WTC11 (cell line): ENCODE results near the gene C5orf24. TPM values are rescaled to one million over a fixed set of nuclear protein-coding genes. Genes with fewer than 3 reads are reported as not detected.

ENCODE experiments used
- ATAC-seq: fragments of 200-7000 bp; cut with Tn5 transposase; 2 replicates; pipeline ENCODE4 v1.10.0; 2021; ENCODE audit warnings: mild to moderate bottlenecking, moderate library complexity
- CTCF ChIA-PET: fragments of 300-600 bp; sonication (Branson Sonifier 250); formaldehyde crosslinking; loops from one replicate; lab custom pipeline; 2021; ENCODE audit warnings: antibody characterized with exemption; lab: Charles Lee
- POLR2A ChIA-PET: fragments of 350-600 bp; sonication (Branson Sonifier 250); formaldehyde crosslinking; loops from one replicate; lab custom pipeline; 2021; ENCODE audit warnings: antibody characterized with exemption; lab: Charles Lee
- DNase-seq: peaks from one replicate; pipeline ENCODE4 v3.0.0; 2021; ENCODE audit warnings: low spot score
- H3K27ac Mint-ChIP-seq: 2 replicates; pipeline ENCODE4 v1.8.0; 2021; ENCODE audit warnings: mixed read lengths
- H3K27me3 Mint-ChIP-seq: 2 replicates; pipeline ENCODE4 v1.8.0; 2021; ENCODE audit warnings: low read depth, mild to moderate bottlenecking, moderate library complexity, mixed read lengths
- H3K36me3 Mint-ChIP-seq: 2 replicates; pipeline ENCODE4 v1.8.0; 2021; ENCODE audit warnings: mixed read lengths
- H3K4me1 Mint-ChIP-seq: 2 replicates; pipeline ENCODE4 v1.8.0; 2022; ENCODE audit warnings: mixed read lengths
- H3K4me3 Mint-ChIP-seq: 2 replicates; pipeline ENCODE4 v1.8.0; 2021; ENCODE audit warnings: mild to moderate bottlenecking, moderate library complexity, mixed read lengths
- H3K9me3 Mint-ChIP-seq: 2 replicates; pipeline ENCODE4 v1.8.0; 2021; ENCODE audit warnings: mixed read lengths
- AR ChIP-seq: fragments of 250-450 bp; sonication (Bioruptor Pico); IDR thresholded peaks from 2 replicates; pipeline ENCODE4 v1.9.0; 2021; ENCODE audit warnings: mild to moderate bottlenecking
- ARID4B ChIP-seq: sonication (generic); formaldehyde crosslinking; IDR thresholded peaks from 2 replicates; pipeline ENCODE4 v1.8.0; 2023; ENCODE audit warnings: missing genetic modification reagents, mild to moderate bottlenecking, borderline replicate concordance
- CBFB ChIP-seq: sonication (generic); formaldehyde crosslinking; IDR thresholded peaks from 2 replicates; pipeline ENCODE4 v1.8.1; 2022; ENCODE audit warnings: mild to moderate bottlenecking, low read depth, missing genetic modification reagents
- CREM ChIP-seq: sonication (generic); formaldehyde crosslinking; IDR thresholded peaks from 2 replicates; pipeline ENCODE4 v1.8.1; 2022; ENCODE audit warnings: mild to moderate bottlenecking, missing genetic modification reagents, moderate library complexity
- E2F5 ChIP-seq: sonication (generic); formaldehyde crosslinking; IDR thresholded peaks from 2 replicates; pipeline ENCODE4 v1.8.1; 2022; ENCODE audit warnings: mild to moderate bottlenecking, moderate library complexity, missing genetic modification reagents
- EMX1 ChIP-seq: fragments of 250-450 bp; sonication (Bioruptor Pico); IDR thresholded peaks from 2 replicates; pipeline ENCODE4 v1.8.0; 2021; ENCODE audit warnings: mild to moderate bottlenecking
- FOXJ3 ChIP-seq: sonication (generic); formaldehyde crosslinking; IDR thresholded peaks from 2 replicates; pipeline ENCODE4 v1.9.0; 2021; ENCODE audit warnings: missing genetic modification reagents, mild to moderate bottlenecking, borderline replicate concordance
- FOXK1 ChIP-seq: sonication (generic); formaldehyde crosslinking; IDR thresholded peaks from 2 replicates; pipeline ENCODE4 v1.8.0; 2022; ENCODE audit warnings: mild to moderate bottlenecking, moderate library complexity, missing genetic modification reagents
- FOXP1 ChIP-seq: sonication (generic); formaldehyde crosslinking; IDR thresholded peaks from 2 replicates; pipeline ENCODE4 v1.8.0; 2022; ENCODE audit warnings: missing genetic modification reagents, mild to moderate bottlenecking, moderate library complexity, borderline replicate concordance
- HMGA2 ChIP-seq: fragments of 250-450 bp; sonication (Bioruptor Pico); IDR thresholded peaks from 2 replicates; pipeline ENCODE4 v1.4.0; 2021; ENCODE audit warnings: mild to moderate bottlenecking, moderate library complexity
- HMGXB4 ChIP-seq: sonication (generic); formaldehyde crosslinking; IDR thresholded peaks from 2 replicates; pipeline ENCODE4 v1.8.1; 2023; ENCODE audit warnings: mild to moderate bottlenecking, moderate library complexity, missing genetic modification reagents
- IRF1 ChIP-seq: sonication (generic); formaldehyde crosslinking; IDR thresholded peaks from 2 replicates; pipeline ENCODE4 v1.8.0; 2023; ENCODE audit warnings: missing genetic modification reagents
- JUN ChIP-seq: sonication (generic); formaldehyde crosslinking; IDR thresholded peaks from 2 replicates; pipeline ENCODE4 v1.8.0; 2023; ENCODE audit warnings: mild to moderate bottlenecking, missing genetic modification reagents
- KAT7 ChIP-seq: sonication (generic); formaldehyde crosslinking; IDR thresholded peaks from 2 replicates; pipeline ENCODE4 v1.8.1; 2023; ENCODE audit warnings: missing genetic modification reagents, mild to moderate bottlenecking, borderline replicate concordance
- SP1 ChIP-seq: sonication (generic); formaldehyde crosslinking; conservative IDR thresholded peaks from 2 replicates; pipeline ENCODE4 v1.8.1; 2022; ENCODE audit warnings: missing genetic modification reagents
- STAT6 ChIP-seq: sonication (generic); formaldehyde crosslinking; conservative IDR thresholded peaks from 2 replicates; pipeline ENCODE4 v1.8.1; 2023; ENCODE audit warnings: mild to moderate bottlenecking, low read depth, missing genetic modification reagents, moderate library complexity
- USF2 ChIP-seq: sonication (generic); formaldehyde crosslinking; IDR thresholded peaks from 2 replicates; pipeline ENCODE4 v1.8.1; 2023; ENCODE audit warnings: mild to moderate bottlenecking, missing genetic modification reagents, moderate library complexity
- ZNF219 ChIP-seq: sonication (generic); formaldehyde crosslinking; IDR thresholded peaks from 2 replicates; pipeline ENCODE4 v1.8.0; 2023; ENCODE audit warnings: missing genetic modification reagents, mild to moderate bottlenecking, borderline replicate concordance
- total RNA-seq: library from RNA; stranded (reverse); gene quantifications from 3 replicates; pipeline ENCODE4 v1.2.3, GENCODE V29; 2021

Gene C5orf24
- total RNA-seq, 1 experiment from 2014 or later = 15.7 TPM

- TF ChIP-seq STAT6 (CRISPR knock-in tag) = no peak
- TF ChIP-seq, all 79 proteins: peak for 0
These were observed 56.5 kb downstream of the C5orf24 start (continued) for GRCh38 chr5:134902071-134902801.

- H3K4me3 Mint-ChIP-seq = peak within 1 kb of the TSS; percentile 92
- H3K27ac Mint-ChIP-seq = peak within 1 kb of the TSS; percentile 95
- H3K4me1 Mint-ChIP-seq = peaks cover 7% of the 10 kb centered on the region
- POLR2A ChIA-PET = interaction anchor here (0.6 to 2.6 kb wide), 12 partner anchors 12 to 679 kb away, joined by 3 to 20 read pairs (median 4); partner anchors contain the start of genes C5orf24, CAMLG, DDX46 and PPP2CA
- peaks cover 3% of the 10 kb centered on the region; the same call in 1 of the 2 replicates for H3K36me3 Mint-ChIP-seq
- CTCF ChIA-PET = interaction anchor here (0.6 to 3.3 kb wide), 37 partner anchors 9 to 533 kb away, joined by 3 to 30 read pairs (median 4); partner anchors contain the start of genes C5orf24, CAMLG, DDX46 and TXNDC15
- no peaks in the 10 kb centered on the region for H3K9me3 Mint-ChIP-seq
- DNase-seq (peak; percentile 96), ATAC-seq (peak; percentile 90)
- no peaks in the 10 kb centered on the region for H3K27me3 Mint-ChIP-seq
- no peak for TF ChIP-seq FOXJ3
- TF ChIP-seq E2F5 = peak; percentile 88
- TF ChIP-seq IRF1 (CRISPR knock-in tag) = 0 out of 2 replicates have a peak, but pooled peaks have one; percentile 18
- TF ChIP-seq HMGXB4 (CRISPR knock-in tag) = peak; percentile 98
- no peak for TF ChIP-seq HMGA2
- TF ChIP-seq AR (CRISPR knock-in tag) = no peak
- no peak for TF ChIP-seq ZNF219 (CRISPR knock-in tag)
- TF ChIP-seq FOXP1 = peak; percentile 92
- TF ChIP-seq ARID4B (CRISPR knock-in tag) = no peak
- TF ChIP-seq SP1 (CRISPR knock-in tag) = peak; percentile 83
- 0 out of 2 replicates have a peak, but pooled peaks have one; percentile 54 for TF ChIP-seq CREM (CRISPR knock-in tag)
- 0 out of 2 replicates have a peak, but pooled peaks have one; percentile 43 for TF ChIP-seq JUN (CRISPR knock-in tag)
- TF ChIP-seq CBFB (CRISPR knock-in tag) = peak; percentile 90; the same call in 1 of the 2 replicates
- peak; percentile 48 for TF ChIP-seq KAT7
- peak; percentile 34; the same call in 1 of the 2 replicates for TF ChIP-seq EMX1 (CRISPR knock-in tag)
- peak; percentile 46; the same call in 1 of the 2 replicates for TF ChIP-seq USF2 (CRISPR knock-in tag)
- TF ChIP-seq FOXK1 (CRISPR knock-in tag) = peak; percentile 65
These were observed 59.0 kb downstream of the C5orf24 start, which contains the start of gene PCBD2 for GRCh38 chr5:134904610-134905245. PCBD2 (plus strand) TSS chr5:134905131; CDS start chr5:134905140, 9 bp downstream.
